G401 (cell line): ENCODE data around the gene CCDC182. TPM values are rescaled to one million over a fixed set of nuclear protein-coding genes. Genes with fewer than 3 reads are reported as not detected.

Experiments used
- DNase-seq: peaks from one replicate; pipeline ENCODE4 v3.0.0-alpha.2; 2015; ENCODE audit warnings: low spot score
- in situ Hi-C: cut with HindIII; loops from 2 replicates; pipeline ENCODE4 v1.10.0; 2016; ENCODE audit warnings: low sequenced_read_pairs, mixed read lengths
- total RNA-seq: library from RNA; depleted of rRNA; stranded (reverse); fragments of >200 nt; shearing (Covaris generic); gene quantifications from 2 replicates; pipeline ENCODE4 v1.2.3, GENCODE V29; 2014; rRNA removed

The CCDC182 gene
- total RNA-seq, 1 experiment from 2014 or later = not detected

DNA sequence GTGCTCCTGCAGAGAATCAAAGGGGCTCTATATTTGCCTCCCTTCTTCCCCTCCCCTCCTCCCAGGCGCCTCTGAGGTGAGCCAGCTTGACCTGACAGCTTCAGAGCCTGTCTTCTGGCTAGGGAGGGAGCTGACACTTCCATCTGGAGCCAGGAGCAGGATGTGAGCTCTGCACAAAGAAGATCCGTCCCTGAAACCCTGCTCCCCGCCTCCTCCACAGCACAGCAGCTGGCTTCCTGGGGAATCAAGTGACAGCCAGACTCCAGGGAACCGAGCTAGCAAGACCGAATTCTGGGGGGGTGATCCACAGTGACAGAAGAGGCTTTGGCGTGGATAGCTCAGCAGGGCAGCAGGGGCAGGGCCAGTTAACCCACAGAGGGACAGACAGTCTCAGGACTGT lies 37.2 kb downstream of the CCDC182 start:
- DNase-seq = peak; percentile 16
- in situ Hi-C loops = no loop called here

DNA sequence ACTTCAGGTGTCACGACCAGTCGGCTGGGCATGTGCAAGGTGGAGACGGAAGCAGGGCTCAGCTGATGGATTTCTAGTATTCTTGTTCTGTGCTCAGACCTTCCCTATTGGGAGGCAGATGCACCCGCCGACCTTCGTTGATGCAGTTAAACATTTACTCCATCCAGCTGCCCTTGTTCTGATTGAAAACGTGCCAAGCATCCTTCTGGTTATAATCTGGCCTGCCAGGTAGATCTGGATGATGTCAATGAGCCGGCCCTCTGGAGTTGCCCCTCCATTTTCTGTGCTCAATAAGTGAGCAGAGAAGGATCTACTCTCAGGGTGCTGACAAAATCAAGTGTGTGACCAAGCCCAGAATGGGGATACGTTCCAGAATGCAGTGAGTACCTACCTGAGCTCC lies 38.3 kb downstream of the CCDC182 start:
- DNase-seq = no peak
- in situ Hi-C loops = no loop called here

DNA sequence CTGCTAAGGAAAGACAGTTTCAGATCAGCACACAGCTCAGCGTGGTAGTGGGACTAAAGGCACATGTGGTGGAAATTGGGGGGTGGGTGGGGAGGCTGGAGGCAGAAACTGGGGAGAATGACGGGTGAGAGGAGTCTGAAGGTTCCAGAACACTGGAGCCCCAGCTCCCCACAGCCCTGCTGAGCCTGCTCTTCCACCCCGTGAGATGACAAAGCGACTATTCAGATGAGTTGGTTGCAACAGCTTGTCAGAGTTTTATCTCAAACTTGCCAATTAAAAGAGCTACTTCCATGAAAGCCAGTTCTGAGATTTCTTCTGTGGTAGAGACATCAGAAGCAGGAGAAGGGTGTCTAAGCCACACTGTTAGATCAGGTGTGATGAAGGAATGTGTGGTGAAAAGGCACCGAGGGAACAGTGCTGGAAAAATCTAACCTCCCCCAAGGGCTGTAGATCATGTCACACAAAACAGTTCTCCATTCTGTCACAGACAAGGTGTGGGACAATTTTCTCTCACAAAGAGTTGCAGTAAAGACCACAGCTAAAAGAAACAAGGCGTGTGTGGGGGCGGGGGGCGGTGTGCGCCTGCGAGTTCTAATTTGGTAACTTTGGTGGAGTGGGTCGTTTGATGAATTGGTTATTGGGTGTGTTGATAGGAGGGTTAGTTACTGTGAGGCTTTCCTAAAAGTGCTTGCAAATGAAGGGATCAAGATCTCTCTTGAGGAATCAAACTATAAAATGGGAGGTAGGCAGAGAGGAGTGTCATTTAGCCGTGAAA lies 39.0 kb downstream of the CCDC182 start:
- DNase-seq = no peak
- in situ Hi-C loops = no loop called here

DNA sequence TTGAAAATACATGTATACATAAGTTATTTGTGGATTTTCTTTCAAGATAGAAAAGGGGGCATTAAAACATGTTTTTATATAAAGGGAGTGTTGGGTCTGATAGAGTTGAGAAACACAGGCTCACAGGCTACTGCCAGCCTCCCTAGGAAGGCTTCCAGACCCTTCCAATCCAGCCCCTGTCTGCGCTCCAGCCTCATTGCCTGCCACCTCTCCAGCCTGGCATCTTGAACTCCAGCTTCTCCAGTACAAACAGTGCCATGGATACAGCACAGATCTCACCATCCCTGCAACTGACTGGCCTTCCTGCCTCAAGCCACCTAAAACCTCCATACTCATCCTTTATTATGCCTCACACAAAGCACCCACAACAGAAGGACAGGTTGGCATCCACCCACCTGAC lies 40.7 kb downstream of the CCDC182 start:
- DNase-seq = no peak
- in situ Hi-C loops = no loop called here

DNA sequence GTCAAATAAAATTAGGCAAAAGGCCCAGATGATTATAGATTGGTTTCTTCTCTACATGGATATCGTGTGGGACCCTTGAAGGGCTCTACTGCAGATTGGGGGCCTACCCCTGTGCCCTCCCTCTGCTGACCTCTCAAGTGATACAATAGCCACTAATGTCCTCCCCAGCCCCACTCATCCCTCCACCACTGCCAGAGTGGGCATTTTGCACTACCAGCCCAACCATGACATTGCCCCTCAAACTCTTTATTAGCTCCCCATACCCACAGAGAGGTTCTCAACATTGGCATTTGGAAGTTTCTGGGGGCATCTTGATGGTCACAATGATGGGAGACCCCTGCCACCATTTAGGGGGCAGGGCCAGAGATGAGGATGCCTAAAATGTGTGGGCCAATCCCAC lies 41.8 kb downstream of the CCDC182 start:
- DNase-seq = no peak
- in situ Hi-C loops = no loop called here

DNA sequence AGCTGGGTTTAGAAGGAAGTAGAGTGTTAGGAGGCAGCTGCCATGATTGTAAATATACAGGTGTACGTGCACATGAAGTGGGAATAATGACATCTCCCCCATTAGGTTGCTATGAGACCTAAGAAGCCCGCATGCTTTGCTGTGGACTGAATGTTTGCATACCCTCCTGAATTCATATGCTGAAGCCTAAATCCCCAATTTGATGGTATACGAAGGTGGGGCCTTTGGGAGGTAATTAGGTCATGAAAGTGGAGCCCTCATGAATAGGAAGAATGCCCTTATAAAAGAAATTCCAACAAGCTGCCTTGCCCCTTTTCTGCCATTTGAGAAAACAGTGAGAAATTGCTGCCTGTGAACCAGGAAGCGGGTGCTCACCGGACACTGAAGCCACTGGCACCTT lies 44.0 kb downstream of the CCDC182 start:
- in situ Hi-C loops = no loop called here
- DNase-seq = no peak

DNA sequence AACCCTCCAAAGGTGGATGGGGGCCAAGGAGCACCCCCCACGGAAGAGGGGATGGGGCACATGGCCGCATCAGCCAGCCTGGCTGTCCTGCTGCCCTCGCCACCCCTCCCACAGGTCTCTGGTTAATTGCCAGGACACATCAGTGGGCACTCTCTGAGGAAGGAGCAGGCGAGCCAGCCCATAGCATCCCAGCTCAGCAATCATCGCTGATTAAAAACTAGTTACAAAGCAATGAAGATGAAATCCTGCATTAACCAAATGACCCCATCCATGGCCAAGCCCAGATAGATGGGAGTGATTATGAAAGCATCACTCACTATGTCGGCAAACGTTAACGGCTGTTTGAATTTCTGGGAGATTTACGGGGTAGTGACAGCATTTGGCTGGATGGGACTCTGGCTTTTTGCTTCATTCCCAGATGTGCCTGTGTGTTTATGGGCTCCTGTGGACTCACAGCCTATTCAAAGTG lies 45.3 kb downstream of the CCDC182 start:
- no peak for DNase-seq
- in situ Hi-C loops = no loop called here

DNA sequence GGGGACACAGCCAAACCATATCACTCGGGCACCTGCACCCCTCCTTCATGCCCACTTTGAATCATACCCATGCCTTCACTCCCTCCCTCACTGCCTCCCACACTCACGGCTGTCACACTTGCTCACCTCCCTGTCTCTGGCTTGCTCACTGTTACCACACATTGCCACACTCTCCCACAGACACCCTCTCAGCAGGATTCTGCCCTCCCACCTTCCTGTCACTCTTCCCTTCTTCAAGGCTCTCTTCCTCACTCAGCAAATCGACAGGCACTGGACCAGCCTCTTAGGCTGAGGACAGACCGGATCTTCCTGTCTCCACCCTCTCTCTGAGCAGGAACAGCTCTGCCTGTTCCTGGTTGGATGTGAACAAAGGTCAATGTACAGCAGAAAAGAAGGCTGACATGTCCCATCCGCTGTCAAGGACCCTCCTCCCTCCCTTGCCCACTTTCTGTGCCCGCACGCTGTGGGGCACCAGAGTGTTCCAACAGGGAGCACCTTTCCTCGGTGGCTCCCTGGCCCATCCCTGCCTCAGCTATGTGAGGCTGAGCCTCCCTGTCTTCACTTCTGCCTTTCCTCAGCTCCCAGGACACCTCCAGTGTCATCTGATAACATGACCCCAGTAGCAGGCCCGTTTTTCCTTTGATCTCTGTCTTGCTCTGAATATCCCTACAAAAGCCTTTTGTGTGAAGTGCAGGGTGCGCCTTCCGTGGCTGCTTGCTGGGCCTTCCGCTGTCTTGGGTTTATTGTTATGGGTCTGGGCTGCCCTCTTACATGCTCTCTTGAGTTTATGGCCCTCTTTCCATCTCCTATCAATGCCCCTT lies 47.0 kb downstream of the CCDC182 start:
- in situ Hi-C loops = no loop called here
- DNase-seq = no peak

DNA sequence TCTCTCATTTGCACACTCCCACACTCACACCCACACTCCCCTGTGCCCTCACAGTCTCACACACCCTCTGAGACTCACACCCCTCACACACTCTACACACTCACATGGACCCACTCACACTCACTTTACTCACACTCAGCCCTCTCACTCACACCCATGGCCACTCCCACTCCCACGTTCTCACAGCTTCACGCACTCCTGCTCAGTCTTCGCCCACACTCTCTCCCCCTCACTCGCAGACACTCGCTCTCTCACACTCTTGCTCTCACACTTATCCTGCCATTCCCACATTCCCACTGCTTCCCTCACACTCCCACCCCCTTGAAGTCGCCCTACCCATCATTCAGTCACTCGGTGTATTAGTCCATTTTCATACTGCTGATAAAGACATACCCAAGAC lies 47.9 kb downstream of the CCDC182 start:
- in situ Hi-C loops = no loop called here
- DNase-seq = no peak

DNA sequence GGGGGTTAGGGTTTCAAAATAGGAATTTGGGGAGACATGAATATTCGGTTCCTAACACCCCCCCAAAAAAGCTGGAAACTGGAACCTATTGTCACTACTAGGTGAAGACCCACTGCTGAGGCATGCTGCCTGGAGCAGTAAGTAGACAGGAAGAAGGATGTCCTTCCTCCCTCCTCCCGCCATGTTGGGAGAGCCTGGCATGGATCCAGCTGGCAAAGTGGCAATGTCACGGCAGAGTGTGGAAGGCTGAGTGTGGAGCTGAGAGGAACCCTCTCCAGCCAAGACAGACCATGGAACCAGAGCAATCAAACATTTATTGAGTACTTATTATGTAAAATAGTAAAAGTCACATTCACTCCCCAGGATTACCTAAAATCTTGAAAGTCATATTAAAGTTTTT lies 49.0 kb downstream of the CCDC182 start:
- no peak for DNase-seq
- in situ Hi-C loops = no loop called here

Other genes starting within 250 kb of the CCDC182 start
- 39.2 and 60.7 TPM in 2 replicates for gene MRPS23, start 104.7 kb upstream of the CCDC182 start, total RNA-seq
- gene CUEDC1, start 210.1 kb upstream of the CCDC182 start, total RNA-seq = 26.7 and 42.3 TPM in 2 replicates
- 22.7 and 37.4 TPM in 2 replicates for gene VEZF1, start 243.0 kb upstream of the CCDC182 start, total RNA-seq